Fibroblast of villous mesenchyme (primary cell): ENCODE data around the gene SMC3. TPM values are rescaled to one million over a fixed set of nuclear protein-coding genes. Genes with fewer than 3 reads are reported as not detected.

Source experiments
- DNase-seq: peaks from one replicate; pipeline ENCODE4 v3.0.0-alpha.2; 2010; ENCODE audit warnings: low read depth
- H3K4me3 ChIP-seq: 2 replicates; pipeline ENCODE4 v1.5.1; 2011; ENCODE audit warnings: low read depth, mild to moderate bottlenecking, low read length
- CTCF ChIP-seq: IDR thresholded peaks from 2 replicates; pipeline ENCODE4 v1.5.1; 2012; ENCODE audit warnings: low read depth, mild to moderate bottlenecking, low read length; ENCODE audit not compliant: insufficient read depth
- total RNA-seq: library from RNA; depleted of rRNA; stranded (reverse); fragments of >200 nt; gene quantifications from 2 replicates; pipeline ENCODE4 v1.2.3, GENCODE V29; 2012

SMC3 gene
- total RNA-seq, 1 donor: 23.3 TPM

- DNase-seq: no peak
- no peak overlapping the region for H3K4me3 ChIP-seq
- TF ChIP-seq CTCF: no peak
Measured at GRCh38 chr10:110625356-110625894, 57.9 kb downstream of the SMC3 start.

GRCh38 chr10:110625951-110626855 is 58.7 kb downstream of the SMC3 start:
- no peak for TF ChIP-seq CTCF
- no peak for DNase-seq
- no peak overlapping the region for H3K4me3 ChIP-seq

- H3K4me3 ChIP-seq: no peak overlapping the region
- TF ChIP-seq CTCF: no peak
- DNase-seq: no peak
Measured at GRCh38 chr10:110628161-110628560, 60.7 kb downstream of the SMC3 start.

- no peak for TF ChIP-seq CTCF
- no peak overlapping the region for H3K4me3 ChIP-seq
- no peak for DNase-seq
Measured at GRCh38 chr10:110629680-110630191, 62.2 kb downstream of the SMC3 start.

GRCh38 chr10:110631934-110632333 is 64.4 kb downstream of the SMC3 start:
- no peak for TF ChIP-seq CTCF
- no peak overlapping the region for H3K4me3 ChIP-seq
- no peak for DNase-seq

- TF ChIP-seq CTCF: no peak
- no peak overlapping the region for H3K4me3 ChIP-seq
- DNase-seq: no peak
Measured at GRCh38 chr10:110632591-110633215, 65.2 kb downstream of the SMC3 start.
